HL-60 (cell line): ENCODE measurements around the gene ZFHX2.

Source experiments
- DNase-seq, 2 experiments: peaks; one replicate each; pipeline ENCODE4 v3.0.0-alpha.2; 2010 to 2020; ENCODE audit warnings: low read depth in 1 of 2, low spot score in 1 of 2
- H3K27ac ChIP-seq: fragments of 250-450 bp; sonication (Bioruptor Pico); replicated peaks from 2 replicates; pipeline ENCODE4 v1.5.1; 2020; ENCODE audit warnings: mild to moderate bottlenecking, moderate library complexity
- H3K27me3 ChIP-seq: fragments of 250-450 bp; sonication (Bioruptor Pico); 2 replicates; pipeline ENCODE4 v1.5.1; 2021; ENCODE audit warnings: mild to moderate bottlenecking, moderate library complexity; ENCODE audit not compliant: insufficient read depth, poor library complexity, severe bottlenecking
- H3K4me3 ChIP-seq: replicated peaks from 2 replicates; pipeline ENCODE4 v1.5.1; 2011; ENCODE audit warnings: mild to moderate bottlenecking, control low read depth, low read length; ENCODE audit not compliant: insufficient read depth
- CTCF ChIP-seq: IDR thresholded peaks from one replicate; pipeline ENCODE4 v1.5.1; 2011; ENCODE audit warnings: low read length, control low read depth, inconsistent platforms; ENCODE audit not compliant: insufficient read depth
- GABPA ChIP-seq: IDR thresholded peaks from 2 replicates; pipeline ENCODE4 v1.6.1; 2012; ENCODE audit warnings: low read depth
- POLR2AphosphoS5 ChIP-seq: IDR thresholded peaks from 2 replicates; pipeline ENCODE4 v1.6.1; 2012; ENCODE audit warnings: low read depth
- REST ChIP-seq: IDR thresholded peaks from 2 replicates; pipeline ENCODE4 v1.6.1; 2012; ENCODE audit warnings: low read depth; ENCODE audit not compliant: insufficient replicate concordance
- SPI1 ChIP-seq: IDR thresholded peaks from 2 replicates; pipeline ENCODE4 v1.6.1; 2012; ENCODE audit warnings: low read depth, mild to moderate bottlenecking, borderline replicate concordance

ZFHX2 gene

DNA sequence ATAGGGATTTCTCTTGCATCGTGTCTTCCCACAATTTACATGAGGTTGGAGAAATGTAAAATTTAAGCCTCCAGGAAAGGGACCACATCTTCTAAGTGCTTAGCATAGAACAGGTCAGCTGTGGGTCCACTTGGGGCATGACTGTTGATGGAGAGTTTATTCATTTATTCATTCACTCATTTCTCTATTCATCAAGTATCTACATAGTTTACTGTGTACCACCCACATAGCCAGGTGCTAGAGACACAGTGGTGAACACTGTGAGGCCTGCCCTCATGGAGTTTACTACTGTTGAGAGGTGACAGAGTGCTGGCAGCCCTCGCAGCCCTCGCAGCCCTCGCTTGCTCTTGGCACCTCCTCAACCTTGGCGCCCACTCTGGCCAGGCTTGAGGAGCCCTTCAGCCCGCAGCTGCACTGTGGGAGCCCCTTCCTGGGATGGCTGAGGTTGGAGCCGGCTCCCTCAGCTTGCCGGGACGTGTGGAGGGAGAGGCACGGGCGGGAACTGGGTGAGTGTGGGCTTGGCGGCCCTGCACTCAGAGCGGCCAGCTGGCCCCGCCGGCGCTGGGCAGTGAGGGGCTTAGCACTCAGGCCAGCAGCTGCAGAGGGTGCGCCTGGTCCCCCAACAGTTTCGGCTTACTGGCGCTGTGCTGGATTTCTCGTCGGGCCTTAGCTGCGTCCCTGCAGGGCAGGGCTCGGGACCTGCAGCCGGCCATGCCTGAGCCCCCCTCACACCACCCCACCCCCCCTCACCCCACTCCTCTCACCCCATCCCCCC lies 28.8 kb upstream of the ZFHX2 start:
- no peak for TF ChIP-seq CTCF
- TF ChIP-seq SPI1 = no peak
- no peak for TF ChIP-seq REST
- no peak for TF ChIP-seq GABPA
- no peak for TF ChIP-seq POLR2AphosphoS5

DNA sequence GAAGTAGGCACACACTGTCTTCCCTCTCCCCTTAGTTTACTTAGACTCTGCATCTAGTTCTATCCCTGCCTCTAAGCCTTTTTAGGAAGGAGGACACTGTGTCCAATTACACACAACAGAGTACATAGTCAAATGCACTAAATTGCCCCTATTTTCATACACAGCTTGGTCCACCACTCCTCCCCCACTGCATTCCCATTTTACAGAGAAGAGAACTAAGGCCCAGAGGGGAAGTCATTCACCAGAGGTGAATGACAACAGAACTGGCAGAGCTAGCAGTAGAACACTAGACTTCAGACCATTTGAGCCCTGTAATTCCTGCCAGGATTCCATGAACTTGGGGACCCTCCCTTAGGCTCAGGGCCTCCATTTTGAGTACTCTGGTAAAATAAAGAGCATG lies 28.2 kb upstream of the ZFHX2 start:
- no peak for DNase-seq
- TF ChIP-seq CTCF (no peak), REST (no peak), SPI1 (no peak), POLR2AphosphoS5 (no peak), GABPA (no peak)
- peaks cover 39% of the 10 kb centered on the region for H3K27me3 ChIP-seq
- no peak overlapping the region for H3K4me3 ChIP-seq
- H3K27ac ChIP-seq = no peak overlapping the region

More for the DNA sequence above, 28.8 kb upstream of the ZFHX2 start:
- Histone ChIP-seq H3K4me3 (no peak overlapping the region), H3K27ac (no peak overlapping the region), H3K27me3 (peaks cover 37% of the 10 kb centered on the region)
- no peak for DNase-seq

GRCh38 chr14:23579311-23579630 lies 27.7 kb upstream of the ZFHX2 start:
- Histone ChIP-seq H3K4me3 (no peak overlapping the region), H3K27me3 (peaks cover 39% of the 10 kb centered on the region), H3K27ac (no peak overlapping the region)
- DNase-seq = no peak
- TF ChIP-seq GABPA = no peak
- no peak for TF ChIP-seq CTCF
- no peak for TF ChIP-seq SPI1
- no peak for TF ChIP-seq REST
- no peak for TF ChIP-seq POLR2AphosphoS5
